ENCODE results near the gene IFNLR1.

- TF ChIP-seq CTCF (IDR thresholded peaks at IDR 0.05 in 2 of 3, conservative IDR thresholded peaks at IDR 0.05 in 1 of 3; ENCODE audit: insufficient read depth in 2 of 3, low read depth in 1 of 3, low read length in 3 of 3) (no peak), HDAC6 (IDR thresholded peaks at IDR 0.05; ENCODE audit: low read depth, low read length) (no peak), EZH2 (IDR thresholded peaks at IDR 0.05; ENCODE audit: borderline replicate concordance, low read depth, low read length) (no peak), FIP1L1 (IDR thresholded peaks at IDR 0.05; ENCODE audit: low read depth, low read length, poor library complexity, severe bottlenecking) (no peak), RREB1 (CRISPR knock-in tag; IDR thresholded peaks at IDR 0.05) (no peak), ASH1L (IDR thresholded peaks at IDR 0.05; ENCODE audit: borderline replicate concordance, low read depth, partially characterized antibody) (no peak), MAFG (tag; conservative IDR thresholded peaks at IDR 0.05) (no peak)
Observed at GRCh38 chr1:24123611-24124010, 63.5 kb downstream of the IFNLR1 start.

Measured in K562 (cell line).